Upper lobe of right lung (tissue), 1 donor: ENCODE measurements around the gene GLB1L3. TPM values are rescaled to one million over a fixed set of nuclear protein-coding genes. Genes with fewer than 3 reads are reported as not detected.

Experiments used
- ATAC-seq: fragments of 200-7000 bp; cut with Tn5 transposase; one replicate; pipeline ENCODE4 v1.9.1; 2020; ENCODE audit warnings: mild to moderate bottlenecking, moderate library complexity
- DNase-seq: peaks from one replicate; pipeline ENCODE4 v3.0.0-alpha.2; 2020
- H3K27ac ChIP-seq: fragments of 200-600 bp; one replicate; pipeline ENCODE4 v1.8.0; 2022
- H3K27me3 ChIP-seq: fragments of 200-600 bp; one replicate; pipeline ENCODE4 v1.8.0; 2022; ENCODE audit warnings: mild to moderate bottlenecking
- H3K36me3 ChIP-seq: fragments of 200-600 bp; one replicate; pipeline ENCODE4 v1.8.0; 2022
- H3K4me1 ChIP-seq: fragments of 200-600 bp; one replicate; pipeline ENCODE4 v1.8.0; 2022
- H3K4me3 ChIP-seq: fragments of 200-600 bp; one replicate; pipeline ENCODE4 v1.8.0; 2022; ENCODE audit warnings: mild to moderate bottlenecking
- H3K9me3 ChIP-seq: fragments of 200-600 bp; one replicate; pipeline ENCODE4 v1.8.0; 2022
- CTCF ChIP-seq: fragments of 200-600 bp; IDR thresholded peaks from one replicate; pipeline ENCODE4 v1.8.0; 2022; ENCODE audit warnings: antibody characterized with exemption
- intact Hi-C: fragments of 100-400 bp; cut with DNase I; formaldehyde crosslinking; loops from one replicate; pipeline ENCODE4 v1.11.0; 2022
- total RNA-seq: library from RNA; stranded (reverse); fragmentation: NEBNext Ultra II Directional; extraction: Animal tissue kit (Norgen Biotek cat#: 25700); gene quantifications from one replicate; pipeline ENCODE4 v1.2.1, GENCODE V29; 2021
- donor health status: DM: no; HTN: yes; CAD: no; lungs with severe emphysema.

GLB1L3 gene
- total RNA-seq, 1 donor from 2014 or later: 0.43 TPM

GRCh38 chr11:134361661-134362060, 85.5 kb downstream of the GLB1L3 start:
- intact Hi-C loops: no loop called here
- ATAC-seq (no peak), DNase-seq (peak; percentile 56)
- Histone ChIP-seq H3K36me3 (no peaks in the 10 kb centered on the region), H3K27me3 (no peaks in the 10 kb centered on the region), H3K4me1 (no peaks in the 10 kb centered on the region), H3K27ac (no peak overlapping the region), H3K9me3 (no peaks in the 10 kb centered on the region), H3K4me3 (no peak overlapping the region)
- TF ChIP-seq CTCF: no peak

GRCh38 chr11:134362192-134362901, 86.2 kb downstream of the GLB1L3 start:
- intact Hi-C loops: no loop called here
- TF ChIP-seq CTCF: no peak

GRCh38 chr11:134363161-134363560, 87.0 kb downstream of the GLB1L3 start:
- peak; percentile 32 for DNase-seq
- Histone ChIP-seq H3K27ac (no peak overlapping the region), H3K4me1 (no peaks in the 10 kb centered on the region), H3K27me3 (no peaks in the 10 kb centered on the region), H3K4me3 (no peak overlapping the region), H3K9me3 (no peaks in the 10 kb centered on the region), H3K36me3 (no peaks in the 10 kb centered on the region)
- no peak for ATAC-seq
- no peak for TF ChIP-seq CTCF
- intact Hi-C loops: no loop called here

More at GRCh38 chr11:134362192-134362901, 86.2 kb downstream of the GLB1L3 start:
- DNase-seq (peak; percentile 63), ATAC-seq (no peak)
- Histone ChIP-seq H3K4me1 (no peaks in the 10 kb centered on the region), H3K36me3 (no peaks in the 10 kb centered on the region), H3K9me3 (no peaks in the 10 kb centered on the region), H3K4me3 (no peak overlapping the region), H3K27ac (no peak overlapping the region), H3K27me3 (no peaks in the 10 kb centered on the region)

- DNase-seq (peak; percentile 1), ATAC-seq (no peak)
- no peak for TF ChIP-seq CTCF
- Histone ChIP-seq H3K27me3 (no peaks in the 10 kb centered on the region), H3K4me3 (no peak overlapping the region), H3K9me3 (no peaks in the 10 kb centered on the region), H3K27ac (no peak overlapping the region), H3K4me1 (no peaks in the 10 kb centered on the region), H3K36me3 (no peaks in the 10 kb centered on the region)
- intact Hi-C loops: no loop called here
Observed at GRCh38 chr11:134363592-134363991, 87.4 kb downstream of the GLB1L3 start.

GRCh38 chr11:134364261-134364660, 88.1 kb downstream of the GLB1L3 start:
- ATAC-seq (no peak), DNase-seq (peak; percentile 41)
- Histone ChIP-seq H3K4me1 (no peaks in the 10 kb centered on the region), H3K36me3 (no peaks in the 10 kb centered on the region), H3K27ac (no peak overlapping the region), H3K9me3 (no peaks in the 10 kb centered on the region), H3K27me3 (no peaks in the 10 kb centered on the region), H3K4me3 (no peak overlapping the region)
- intact Hi-C loops: no loop called here
- no peak for TF ChIP-seq CTCF
